ENCODE results near the gene SRRM2. TPM values are rescaled to one million over a fixed set of nuclear protein-coding genes. Genes with fewer than 3 reads are reported as not detected.
"Not testable (repeated sequence)": the region's sequence is repeated elsewhere in the genome, so short reads cannot be mapped to it uniquely, and the experiment has no call there.

Gene SRRM2
- total RNA-seq, 1 experiment from 2014 or later, result 63.5 TPM

DNA sequence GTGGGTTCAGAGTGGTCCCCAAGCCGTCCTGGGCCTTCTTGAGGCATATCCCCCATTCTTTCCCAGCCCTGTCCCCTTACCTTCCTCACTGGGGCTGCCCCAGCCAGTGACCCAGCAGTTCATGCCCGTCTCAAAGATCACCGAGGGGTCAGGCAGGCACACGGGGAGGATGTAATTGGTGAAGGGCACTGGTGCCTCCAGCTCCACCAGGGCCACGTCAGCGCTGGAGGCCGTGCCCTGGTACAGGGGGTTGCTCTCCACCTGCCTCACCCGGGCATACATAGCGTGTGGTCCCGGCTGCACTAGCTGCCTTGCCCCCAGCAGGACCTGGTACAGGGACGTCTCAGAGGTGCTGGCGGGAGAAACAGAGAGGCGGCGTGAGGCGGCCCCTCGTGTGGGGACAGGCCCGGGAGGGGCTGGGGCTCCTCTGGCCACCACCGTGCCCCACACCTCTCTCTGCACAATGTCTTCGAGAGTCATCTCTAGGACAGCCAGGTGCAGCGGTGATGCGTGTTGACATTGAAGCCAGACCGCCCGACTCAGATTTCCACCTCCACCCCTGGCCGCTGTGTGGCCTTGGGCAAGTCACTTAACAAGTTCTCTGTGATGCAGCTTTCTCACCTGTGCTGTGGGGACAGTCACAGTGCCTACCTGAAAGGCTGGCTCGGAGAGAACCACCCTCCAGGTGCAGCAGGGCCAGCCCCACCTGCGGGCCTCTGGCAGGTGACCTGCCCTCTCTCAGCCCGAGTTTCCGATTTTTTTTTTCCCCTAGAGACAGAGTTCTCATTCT lies 38.3 kb upstream of the SRRM2 start:
- no peak for DNase-seq (ENCODE audit: low read depth)

DNA sequence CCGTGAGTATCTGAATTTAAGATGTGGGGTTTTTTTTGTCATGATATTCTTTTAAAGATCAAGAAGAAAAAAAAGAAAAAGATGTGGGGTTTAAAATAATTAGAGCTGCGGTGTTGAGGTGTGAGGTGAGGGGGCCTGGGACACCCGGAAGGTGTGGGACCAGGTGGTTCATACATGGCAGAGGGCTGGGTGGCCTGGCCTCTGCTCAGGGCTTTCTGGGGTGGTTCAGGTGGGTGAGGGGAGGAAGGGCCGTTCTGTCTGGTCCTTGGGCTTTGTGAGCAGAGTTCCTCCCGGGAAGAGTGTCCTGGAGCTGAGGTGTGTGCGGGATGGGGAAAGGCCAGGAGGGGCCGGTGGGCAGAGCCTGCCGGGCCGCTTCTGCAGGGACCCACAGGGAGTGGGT lies 37.4 kb upstream of the SRRM2 start:
- DNase-seq (ENCODE audit: low read depth), result no peak

DNA sequence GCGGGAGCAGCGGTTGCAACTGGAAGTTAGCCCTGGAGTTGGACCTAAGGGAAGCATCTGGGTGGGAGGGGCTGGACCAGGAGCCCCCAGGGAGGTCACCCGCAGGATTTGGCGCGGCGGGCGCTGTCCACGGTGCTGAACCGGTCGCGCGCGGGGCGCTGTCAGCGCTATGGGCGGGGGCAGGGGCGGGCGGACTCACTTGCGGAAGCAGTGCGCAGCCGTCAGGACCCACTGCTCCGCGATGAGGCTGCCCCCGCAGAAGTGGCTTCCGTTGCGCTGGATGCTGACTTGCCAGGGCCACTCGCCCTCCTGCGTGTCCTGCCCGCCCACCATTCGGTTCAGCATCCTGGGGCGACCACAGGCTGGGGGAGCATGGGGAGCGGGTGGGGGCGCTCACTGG lies 36.9 kb upstream of the SRRM2 start:
- DNase-seq (ENCODE audit: low read depth), result no peak

DNA sequence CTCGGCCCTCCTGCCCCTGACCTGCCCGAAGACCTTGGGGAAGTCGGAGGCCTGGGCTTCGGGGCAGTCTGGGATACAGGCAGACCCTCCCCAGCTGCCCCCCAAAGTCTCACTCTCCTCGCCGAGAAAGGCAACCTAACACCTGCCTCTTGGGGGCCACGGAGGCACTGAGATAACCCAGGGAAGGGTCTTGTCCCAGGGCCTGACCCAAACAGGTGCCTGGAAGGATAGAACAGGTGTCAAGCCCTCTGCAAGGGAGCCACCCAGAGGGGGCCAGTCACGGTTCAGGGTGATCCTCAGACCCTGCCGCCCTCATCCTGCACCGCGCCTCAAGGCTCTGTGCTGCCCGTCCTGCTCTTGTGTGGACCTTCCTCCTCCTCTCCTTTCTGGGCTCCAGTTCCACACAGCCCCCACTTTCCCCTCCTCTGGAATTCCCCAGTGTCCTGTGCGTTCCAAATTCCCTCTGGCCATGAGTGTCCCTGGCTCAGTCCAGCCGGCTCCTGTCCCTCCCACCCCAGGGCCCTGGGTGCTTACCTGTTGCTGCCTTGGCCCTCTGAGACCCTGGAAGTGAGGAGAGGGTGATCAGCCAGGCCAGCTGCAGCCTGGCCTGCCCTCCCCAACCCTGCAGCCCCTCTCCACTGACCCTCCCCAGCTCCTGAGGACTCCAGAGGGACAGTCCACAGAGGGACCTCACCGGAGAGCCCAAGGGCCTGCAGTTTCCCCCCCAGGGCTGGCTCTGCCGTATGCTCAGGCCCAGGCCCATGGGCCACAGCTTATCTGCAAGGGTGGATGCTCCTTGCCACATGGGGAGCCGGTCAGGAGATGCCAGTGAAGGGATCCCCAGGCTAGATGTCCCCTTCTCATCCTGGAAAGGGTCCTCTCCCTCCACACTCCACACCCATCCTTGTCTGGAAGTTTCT lies 36.2 kb upstream of the SRRM2 start:
- no peak for DNase-seq (ENCODE audit: low read depth)

DNA sequence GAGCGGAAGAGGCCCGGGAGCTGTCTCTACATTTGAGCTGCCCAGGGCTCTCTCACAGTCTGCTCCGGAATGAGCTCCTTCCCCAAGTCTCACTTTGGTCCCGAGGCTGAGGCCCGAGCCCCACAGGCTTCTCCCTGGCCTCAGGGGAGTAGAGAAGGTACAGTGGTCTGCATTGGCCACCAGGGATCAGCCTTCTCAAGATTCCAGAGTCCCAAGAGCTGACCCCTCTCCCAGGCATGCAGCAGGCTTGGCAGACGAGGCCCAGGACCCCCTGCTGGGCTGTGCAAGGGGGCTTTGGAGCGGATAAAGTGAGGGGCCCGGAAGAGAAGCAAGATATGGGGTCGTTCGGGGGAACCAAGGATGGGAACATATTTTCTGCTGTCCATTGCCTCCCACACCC lies 35.5 kb upstream of the SRRM2 start:
- DNase-seq (ENCODE audit: low read depth), result no peak

DNA sequence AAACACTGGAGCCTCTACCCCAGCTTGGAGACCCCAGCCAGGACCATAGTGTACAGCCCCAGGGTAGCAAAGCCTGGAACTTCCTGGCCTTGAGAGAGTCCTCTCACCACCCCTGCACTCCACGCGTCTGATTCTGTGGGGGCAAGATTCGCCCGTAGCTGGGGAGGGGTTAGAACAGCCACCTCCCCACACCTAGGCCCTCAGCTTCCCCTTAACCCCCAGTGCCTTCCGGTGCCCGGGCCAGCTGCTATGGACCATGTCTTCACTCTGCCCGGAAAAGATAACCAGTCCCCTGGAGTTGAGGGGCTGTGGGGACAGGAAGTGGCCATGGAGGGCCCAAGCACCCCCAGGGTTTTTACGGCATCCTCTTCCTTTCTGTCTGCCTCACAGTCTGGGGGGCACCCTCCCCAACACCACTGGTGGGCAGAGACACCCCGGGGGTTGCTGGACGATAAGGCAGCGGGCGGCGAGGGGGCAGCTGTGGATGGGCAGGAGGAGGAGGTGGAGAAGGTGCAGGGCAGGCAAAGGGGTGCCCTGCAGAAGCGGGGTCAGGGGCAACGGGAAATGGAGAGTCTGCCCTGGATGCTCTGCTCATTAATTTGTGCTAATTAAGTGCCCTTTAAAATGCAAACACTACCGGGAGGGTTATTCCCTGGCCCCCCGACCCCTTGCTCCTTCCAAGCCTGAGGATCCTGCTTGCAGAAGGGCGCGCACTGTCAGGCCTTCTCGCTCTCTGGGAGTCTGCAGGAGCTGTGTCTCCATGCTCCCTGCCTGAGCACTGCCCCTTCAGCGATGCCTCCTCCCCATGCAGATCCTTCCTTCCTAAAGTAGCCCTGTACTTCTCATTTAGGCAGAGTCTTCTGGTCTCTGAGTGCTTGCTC lies 34.8 kb upstream of the SRRM2 start:
- DNase-seq (ENCODE audit: low read depth), result no peak

DNA sequence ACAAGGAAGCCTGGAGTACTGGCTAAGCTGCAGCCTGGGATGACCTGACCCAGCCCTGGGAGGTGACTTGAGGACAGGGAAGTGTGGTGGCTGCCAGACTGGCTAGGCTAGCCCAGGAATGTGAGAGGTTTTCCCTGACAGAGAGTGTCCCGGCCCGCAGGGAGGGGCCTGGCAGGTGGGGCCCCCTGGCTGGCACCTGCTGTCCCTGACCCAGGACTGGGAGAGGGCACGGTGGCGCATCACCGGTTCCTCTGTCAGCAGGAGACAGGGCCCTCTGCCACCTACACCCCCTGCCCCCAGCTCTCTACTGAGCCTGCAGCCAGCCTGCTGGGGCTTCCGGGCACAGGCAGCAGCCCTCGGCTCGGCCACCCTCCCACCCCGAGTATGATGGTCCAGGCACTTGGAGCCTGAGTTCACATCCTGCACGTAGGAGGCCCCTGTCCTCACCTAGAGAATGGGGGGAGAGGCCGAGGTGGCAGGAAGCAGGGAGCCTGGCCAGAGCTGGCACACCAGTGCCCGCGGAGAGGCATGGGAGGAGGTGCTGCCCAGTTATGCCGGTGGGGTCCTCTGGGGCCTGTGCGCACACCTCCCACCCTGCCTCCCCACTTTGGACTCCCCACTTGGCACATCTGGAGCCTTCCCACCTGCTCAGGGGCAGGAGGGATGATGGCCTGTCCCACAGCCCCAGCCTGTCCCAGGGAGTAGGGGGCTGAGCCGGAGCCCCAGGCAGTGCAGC lies 32.9 kb upstream of the SRRM2 start:
- no peak for DNase-seq (ENCODE audit: low read depth)

DNA sequence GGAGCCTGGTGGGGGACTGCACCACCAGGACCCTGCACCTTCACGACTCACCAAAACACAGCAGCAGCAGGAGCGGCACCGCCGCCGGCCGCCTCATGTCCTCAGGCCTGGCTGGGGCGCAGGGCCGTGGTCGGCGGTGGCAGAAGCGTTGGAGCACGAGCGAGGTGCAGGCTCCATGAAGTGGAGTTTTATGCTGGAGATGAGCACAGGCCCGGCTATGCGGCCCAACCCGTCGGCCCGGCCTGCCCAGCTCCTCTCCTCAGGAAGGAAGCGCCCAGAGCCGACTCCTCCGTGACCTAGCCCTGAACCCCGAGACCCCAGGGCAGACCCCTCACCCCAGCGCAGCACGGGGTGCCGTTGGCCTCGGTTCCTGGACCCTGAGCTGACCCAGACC lies 32.4 kb upstream of the SRRM2 start, which contains the start of gene PRSS27:
TSS of gene PRSS27 (minus strand) at position 161 of the 394 bp plus-strand sequence. CDS start at position 97, 64 bp downstream.
- no peak for DNase-seq (ENCODE audit: low read depth)

DNA sequence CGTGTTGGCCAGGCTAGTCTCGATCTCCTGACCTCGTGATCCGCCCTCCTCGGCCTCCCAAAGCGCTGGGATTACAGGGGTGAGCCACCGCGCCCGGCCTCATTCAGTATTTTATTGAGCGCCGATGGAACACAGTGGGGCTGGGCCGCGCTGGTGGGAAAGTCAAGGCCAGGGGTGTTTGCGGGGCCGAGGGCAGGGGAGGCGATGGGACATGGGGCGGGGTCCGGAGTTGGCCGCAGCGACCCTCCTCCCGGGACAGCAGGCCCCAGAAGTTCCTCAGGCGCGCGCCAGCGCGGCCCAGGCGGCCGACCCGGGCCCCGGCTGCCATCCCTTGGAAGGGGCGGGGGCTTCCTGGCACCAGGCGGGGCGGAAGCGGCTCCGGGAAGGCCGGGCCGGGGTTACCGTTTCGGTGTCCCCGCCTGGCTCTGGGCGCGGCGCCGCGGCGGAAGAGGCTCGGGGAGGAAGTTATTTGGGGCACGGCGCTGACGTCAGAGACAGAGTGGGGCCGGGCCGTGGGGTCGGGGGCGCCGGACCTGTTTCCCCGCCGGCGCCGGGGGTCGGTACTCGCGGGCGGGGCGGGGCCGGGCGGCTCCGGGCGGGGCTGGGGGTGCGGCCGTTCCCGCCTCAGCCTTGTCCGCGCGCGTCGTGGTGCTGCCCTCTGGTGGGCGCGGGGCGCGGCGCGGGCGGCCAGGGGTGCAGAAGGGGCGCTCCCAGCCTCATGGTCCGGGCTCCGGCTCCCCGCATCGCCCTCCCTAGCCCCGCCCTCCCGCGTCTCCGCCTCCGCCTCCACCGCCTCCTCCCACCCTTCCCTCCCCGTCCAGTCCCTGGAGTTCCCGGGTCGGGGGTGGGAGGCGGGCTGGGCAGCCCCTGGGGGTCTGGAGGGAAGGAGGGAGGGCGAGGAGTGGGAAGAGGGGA lies 31.5 kb upstream of the SRRM2 start:
- peak; percentile 69 for DNase-seq (ENCODE audit: low read depth)

DNA sequence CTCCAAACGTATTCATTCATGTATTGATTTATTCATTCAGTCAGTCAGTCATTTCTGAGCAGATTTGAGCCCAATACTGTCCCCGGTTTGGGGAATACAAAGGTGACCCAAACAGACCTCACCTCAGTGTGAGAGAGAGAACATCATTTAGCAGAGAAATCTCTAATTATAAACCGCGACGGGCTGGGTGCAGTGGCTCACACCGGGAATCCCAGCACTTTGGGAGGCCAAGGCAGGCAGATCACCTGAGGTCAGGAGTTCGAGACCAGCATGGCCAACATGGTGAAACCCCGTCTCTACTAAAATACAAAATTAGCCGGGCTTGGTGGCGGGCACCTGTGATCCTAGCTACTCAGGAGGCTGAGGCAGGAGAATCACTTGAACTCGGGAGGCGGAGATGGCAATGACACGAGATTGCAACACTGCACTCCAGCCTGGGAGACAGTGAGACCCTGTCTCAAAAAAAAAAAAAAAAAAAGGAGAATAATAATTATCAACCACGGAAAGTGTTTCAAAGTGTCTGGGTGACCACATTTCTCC lies 30.7 kb upstream of the SRRM2 start:
- DNase-seq (ENCODE audit: low read depth), result not testable (repeated sequence)

DNA sequence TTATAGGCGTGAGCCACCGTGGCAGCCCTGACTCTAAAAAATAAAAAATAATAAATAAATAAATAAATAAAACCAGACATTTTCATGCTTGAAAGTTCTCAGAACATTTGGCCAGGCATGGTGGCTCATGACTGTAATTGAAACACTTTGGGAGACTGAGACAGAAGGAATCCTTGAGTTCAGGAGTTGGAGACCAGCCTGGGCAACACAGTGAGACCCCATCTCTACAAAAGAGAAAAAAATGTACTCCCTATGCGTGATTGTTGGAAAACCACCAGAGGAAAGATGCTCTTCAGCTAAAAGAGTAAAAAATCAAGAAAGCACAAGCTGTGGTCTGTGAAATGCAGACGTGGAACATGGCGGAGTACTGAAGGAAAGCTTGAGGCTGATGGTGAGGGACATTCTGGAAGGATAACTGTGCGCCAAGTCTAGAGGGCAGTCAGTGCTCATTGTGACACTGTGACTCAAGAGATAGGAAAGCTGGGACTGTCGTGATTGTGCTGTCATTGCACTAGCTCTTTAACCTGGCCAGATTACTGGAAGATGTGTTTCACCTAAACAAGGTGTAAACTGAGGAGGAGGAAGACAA lies 28.3 kb upstream of the SRRM2 start:
- DNase-seq (ENCODE audit: low read depth), result no peak

DNA sequence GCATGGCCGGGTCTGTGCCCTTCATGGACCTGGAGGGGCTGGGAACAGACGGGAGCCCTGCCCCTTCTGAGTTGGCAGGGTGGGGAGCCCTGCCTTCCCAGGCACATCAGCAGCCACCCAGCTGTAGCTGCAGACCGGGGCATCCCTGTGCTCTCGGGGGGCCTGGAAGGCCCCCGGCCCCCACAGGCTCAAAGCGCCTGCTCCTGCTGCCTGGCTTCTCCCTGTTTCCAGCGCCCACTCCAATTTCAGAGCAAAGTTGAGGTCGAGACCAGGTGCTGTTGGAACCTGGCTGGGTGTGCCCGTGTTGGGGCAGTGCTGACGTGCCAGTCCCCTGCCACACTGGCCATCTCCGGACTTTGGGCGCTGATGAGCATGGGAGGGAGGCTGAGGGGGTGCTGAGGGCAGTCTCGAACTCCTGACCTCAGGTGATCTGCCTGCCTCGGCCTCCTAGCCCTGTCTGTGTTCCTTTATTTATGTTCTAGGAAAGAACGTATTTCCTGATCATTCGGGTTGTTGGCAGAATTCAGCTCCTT lies 27.6 kb upstream of the SRRM2 start:
- no peak for DNase-seq (ENCODE audit: low read depth)

DNA sequence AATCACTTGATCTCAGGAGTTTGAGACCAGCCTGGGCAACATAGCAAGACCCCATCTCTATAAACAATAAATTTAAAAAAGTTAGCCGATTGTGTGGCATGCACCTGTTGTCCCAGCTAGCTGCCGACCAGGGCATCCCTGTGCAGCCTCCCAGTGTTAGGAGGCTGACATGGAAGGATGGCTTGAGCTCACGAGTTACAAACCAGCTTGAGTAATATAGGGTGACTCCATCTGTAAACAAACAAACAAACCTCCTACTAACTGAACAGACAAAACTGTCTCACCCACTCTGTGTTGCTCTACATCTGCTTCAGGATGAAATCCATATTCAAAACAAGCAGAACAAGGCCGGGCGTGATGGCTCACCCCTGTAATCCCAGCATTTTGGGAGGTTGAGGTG lies 25.5 kb upstream of the SRRM2 start:
- no peak for DNase-seq (ENCODE audit: low read depth)

DNA sequence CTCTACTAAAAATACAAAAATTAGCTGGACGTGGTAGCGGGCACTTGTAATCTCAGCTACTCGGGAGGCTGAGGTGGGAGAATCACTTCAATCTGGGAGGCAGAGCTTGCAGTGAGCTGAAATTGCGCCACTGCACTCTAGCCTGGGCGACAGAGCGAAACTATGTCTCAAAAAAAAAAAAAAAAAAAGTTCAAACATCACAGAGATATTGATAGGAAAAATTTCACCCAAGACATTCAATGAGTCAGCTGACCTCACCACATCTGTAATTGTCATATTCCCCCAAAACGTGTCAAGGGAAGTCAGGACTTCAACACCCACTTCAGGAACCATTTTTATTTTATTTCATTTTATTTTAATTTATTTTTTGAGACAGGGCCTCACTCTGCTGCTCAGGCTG lies 24.4 kb upstream of the SRRM2 start:
- no peak for DNase-seq (ENCODE audit: low read depth)

DNA sequence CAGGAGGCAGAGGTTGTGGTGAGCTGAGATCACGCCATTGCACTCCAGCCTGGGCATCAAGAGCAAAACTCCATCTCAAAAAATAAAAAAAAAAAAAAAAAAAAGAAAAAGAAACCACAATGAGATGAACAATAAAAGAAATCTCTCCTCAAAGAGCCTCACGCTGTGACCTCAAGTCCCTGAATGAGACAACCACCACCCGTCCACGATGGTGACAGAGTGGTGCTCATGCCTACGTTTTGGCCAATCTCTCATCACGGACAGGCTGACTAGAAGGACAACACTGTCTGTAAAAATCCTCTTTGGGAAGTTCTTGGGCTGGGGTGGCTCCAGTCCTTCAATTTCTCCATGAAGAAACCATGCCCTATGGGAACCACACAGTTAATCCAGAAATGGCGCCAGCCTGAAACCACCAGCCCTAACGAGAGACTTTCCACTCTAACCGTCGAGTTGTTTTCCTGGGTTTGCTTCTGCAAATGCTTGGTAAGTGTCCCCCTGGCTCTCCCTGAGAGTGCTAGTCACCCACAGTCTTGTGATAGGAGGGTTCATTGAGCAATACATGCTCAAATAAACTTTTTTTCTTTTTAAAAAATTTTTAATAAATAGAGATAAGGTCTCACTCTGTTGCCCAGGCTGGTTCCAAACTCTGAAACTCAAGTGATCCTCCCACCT lies 17.5 kb upstream of the SRRM2 start:
- DNase-seq (ENCODE audit: low read depth), result no peak

DNA sequence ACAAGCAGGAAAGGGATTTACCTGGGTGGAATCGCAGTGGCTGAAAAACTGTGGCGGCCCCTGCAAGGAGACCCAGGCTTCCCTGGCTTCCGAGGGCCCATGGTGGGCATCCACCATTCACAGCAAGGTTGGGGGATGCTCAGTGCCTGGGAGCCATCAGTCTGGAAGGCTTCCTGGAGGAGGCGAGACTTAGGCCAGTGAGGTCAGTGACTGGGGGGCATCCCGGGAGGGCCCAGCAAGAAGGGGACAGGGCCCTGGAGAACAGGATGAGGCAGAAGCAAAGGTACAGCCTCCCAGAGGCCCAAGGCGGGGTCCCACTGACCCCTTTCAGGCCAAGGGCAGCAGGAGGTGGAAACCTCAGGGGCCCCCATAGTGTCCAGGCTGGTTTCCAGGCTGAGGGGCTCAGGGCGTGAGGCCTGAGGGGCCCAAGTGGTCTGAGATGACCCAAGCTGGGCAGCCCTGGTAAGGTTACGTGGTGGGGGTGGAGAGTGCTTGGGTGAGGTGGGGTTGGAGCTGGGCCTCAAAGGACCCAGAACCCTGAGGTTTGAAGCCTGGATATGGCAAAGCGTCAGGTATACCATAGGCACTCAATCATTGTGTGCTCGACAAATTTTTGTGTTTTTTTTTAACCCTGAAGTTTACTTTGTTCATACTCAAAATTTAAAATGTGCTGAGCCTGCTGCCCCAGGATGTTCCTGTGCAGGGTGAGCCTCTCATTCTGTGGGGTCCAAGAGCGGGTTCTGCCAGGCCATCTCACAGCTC lies 15.8 kb upstream of the SRRM2 start:
- no peak for DNase-seq (ENCODE audit: low read depth)

DNA sequence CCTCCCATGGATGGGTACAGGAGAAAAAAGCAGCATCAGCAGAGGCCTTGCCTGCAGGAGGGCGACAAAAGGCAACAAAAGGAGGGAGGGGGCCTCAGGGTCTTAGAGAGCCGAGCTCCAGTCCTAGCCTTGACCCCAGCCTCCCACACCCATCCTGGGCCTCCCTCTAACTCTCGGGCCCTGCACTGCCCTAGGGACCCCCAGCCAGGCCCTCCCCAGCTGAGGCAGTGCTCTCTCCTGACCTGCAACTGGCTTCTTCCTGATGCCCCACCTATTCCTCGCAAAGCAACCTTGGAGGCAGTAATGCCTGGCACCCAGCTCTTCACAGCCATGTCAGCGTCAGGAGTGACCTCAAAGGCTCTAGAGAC lies 15.2 kb upstream of the SRRM2 start:
- no peak for DNase-seq (ENCODE audit: low read depth)

All from HT1080 (cell line).